GM21825 (cell line): Measurements from ENCODE around the gene ZYX.
"Not testable (repeated sequence)": the region's sequence is repeated elsewhere in the genome, so short reads cannot be mapped to it uniquely, and the experiment has no call there.

Source experiments
- ATAC-seq: cut with Tn5 transposase; IDR thresholded peaks from one replicate; pipeline ENCODE4 v1.9.1; 2021; ENCODE audit warnings: mild to moderate bottlenecking, moderate library complexity; ENCODE audit not compliant: unreplicated experiment

The ZYX gene

GRCh38 chr7:143396625-143397556, 15.7 kb downstream of the ZYX start:
- no peak for ATAC-seq

DNA sequence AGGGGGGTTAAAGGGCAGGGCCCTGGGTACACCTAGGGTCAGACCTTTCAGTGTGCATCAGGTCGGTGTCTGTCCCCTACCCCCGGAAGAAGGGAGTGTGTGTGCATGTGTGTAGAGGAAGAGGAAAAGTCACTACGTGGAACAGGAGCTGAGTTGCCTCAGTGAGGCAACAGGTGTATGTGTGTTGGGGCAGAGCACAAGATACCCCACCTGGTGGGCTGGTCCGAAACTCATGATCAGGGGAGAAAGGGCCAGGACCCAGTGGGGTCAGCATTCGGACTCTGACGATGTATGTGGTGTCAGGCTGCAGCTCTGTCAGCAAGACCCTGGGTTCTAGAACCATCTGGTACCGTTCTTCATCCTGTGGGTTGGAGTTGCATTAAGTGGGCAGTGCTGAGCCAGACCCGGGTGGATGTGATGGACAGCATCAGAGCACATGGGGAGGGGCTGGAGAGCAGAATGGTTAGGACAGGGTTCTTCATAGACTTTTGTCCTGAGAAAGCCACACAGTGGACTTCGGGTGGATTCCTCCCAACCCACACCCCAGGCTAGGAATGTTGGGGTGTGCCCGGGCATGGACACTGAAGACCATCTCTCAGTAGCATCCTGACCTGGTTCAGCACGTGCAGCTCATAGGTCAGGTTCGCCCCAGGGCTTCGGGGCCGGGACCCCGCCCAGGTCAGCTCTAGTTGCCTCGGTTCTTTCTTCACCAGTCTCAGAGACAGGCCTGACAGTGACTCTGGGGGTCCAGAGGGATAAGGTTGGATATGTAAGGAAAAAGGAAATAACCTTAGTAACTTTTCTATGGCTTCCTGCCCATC, 16.8 kb downstream of the ZYX start:
- ATAC-seq, result no peak

DNA sequence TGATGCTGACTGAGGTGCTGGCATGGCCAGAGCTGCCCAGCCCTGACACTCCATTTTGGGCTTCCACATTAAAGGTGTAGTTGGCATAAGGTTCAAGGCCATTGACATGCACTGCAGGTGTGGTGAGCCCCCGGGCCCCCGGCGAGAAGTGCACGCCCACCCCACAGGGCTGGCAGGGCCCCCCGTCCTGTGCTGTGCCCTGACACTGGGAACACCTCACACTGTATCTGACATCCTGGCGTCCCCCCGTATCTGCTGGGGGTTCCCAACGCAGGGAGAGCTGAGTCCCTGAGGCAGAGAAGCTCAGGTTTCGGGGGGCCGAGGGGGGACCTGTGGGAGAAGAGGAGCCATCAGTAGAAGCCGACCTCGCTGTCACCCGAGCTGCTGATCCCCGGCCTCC, 17.5 kb downstream of the ZYX start:
- ATAC-seq, result no peak

DNA sequence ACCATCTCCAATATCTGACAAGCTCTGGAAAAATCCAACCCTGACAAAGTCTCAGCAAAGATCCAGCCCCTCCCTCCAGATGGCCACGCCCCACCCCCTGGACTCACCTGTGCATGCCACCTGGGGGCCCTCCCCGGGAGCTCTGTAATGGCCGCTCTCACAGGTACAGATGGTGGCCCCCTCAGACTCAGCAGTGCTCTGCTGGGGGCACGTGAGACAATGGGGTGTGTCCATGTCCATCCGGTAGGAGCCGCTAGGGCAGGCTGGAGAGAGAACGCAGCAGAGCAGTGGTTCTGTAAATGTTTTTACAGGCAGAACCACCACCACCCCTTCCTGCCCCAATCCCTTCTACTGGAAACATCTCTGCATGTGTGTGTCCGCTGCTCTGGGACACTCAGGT, 18.0 kb downstream of the ZYX start:
- no peak for ATAC-seq

GRCh38 chr7:143399642-143400041, 18.5 kb downstream of the ZYX start:
- no peak for ATAC-seq

- no peak for ATAC-seq
Measured at GRCh38 chr7:143401265-143401664, 20.1 kb downstream of the ZYX start.

- not testable (repeated sequence) for ATAC-seq
Measured at GRCh38 chr7:143402233-143402632, 21.1 kb downstream of the ZYX start.

DNA sequence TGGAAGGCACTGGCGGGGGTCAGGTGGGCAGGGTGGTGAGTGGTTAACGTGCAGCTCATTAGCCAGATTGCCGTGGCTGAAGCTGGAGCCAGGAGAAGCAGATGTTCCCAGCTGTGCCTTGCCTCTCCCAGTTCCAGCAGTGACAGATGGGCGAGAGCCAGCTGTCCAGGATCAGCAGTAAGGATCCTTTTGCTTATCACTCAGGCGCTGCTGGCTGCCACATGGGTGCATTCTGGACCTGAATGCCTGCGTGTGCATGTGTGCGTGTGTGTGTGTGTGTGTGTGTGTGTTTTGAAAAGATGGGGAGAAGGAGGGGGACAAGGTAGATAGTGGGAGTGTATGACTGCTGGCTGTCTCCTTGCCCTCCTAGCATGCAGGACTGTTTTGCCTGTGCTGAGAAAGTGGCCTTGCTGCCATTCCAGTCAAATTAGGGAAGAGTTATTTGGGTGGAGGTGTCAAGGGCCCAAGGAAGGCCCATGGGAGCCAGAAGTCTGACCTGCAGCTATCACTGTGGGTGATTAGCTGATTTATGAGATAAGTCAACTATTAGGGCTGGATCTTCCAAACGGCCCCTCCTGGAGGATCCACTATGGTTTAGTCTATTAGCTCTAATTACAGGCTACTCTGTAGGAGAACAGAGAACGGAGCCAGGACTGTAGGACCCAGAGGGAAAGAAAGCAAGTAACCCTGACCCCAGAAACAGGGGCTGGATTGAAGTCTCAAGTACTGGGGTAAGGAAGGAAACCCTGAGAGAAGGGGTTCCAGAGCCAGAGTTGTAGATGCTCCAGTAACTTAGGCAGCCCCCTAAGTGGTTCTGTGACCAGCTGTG, 24.2 kb downstream of the ZYX start:
- no peak for ATAC-seq

GRCh38 chr7:143406002-143406357, 24.8 kb downstream of the ZYX start:
- no peak for ATAC-seq

DNA sequence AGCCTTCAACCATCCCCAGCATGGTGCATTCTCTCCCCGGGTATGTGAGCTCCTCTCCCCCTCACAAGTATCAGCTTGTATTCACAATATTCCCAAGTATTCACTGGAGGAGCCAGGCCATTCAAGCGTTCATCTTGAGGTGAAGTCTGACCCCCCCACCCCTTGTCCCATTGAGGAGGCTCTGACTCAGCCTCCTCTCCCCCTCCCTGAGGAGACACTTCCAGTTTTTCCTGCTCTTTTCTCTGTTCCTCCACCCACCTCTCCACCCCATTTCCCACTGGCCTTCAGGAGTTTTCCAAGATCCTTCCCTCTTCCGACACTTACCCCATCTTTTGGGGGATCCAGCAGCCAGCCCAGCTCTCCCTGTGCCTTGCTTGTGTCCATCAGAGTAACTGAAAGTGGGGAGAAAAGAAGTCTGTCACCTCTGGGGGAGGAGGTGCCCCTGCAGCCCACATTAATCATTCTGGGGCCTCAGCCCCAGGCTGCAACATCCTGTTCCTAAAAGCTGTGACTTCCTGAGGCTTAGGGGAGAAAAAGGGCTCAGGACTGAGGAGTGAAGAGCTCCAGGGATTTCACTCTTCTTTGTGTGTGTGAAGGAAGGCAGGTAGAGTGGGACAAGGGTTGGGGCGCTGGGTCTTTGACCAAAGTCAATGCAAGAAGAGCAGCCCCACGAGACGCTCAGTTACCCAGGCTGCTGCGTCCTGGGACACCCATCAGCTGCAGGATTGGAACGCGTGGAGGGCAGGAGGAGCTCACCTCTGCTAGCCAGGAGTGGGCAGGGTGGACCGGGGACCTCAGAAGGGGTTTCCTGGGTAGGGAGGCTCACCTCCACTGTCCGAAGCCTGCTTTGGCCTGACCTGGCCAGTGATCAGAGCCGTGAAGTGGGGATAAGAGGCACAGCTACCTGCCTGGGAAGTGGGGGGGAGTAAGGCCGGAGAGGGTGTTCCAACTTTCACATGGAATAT, 26.4 kb downstream of the ZYX start:
- no peak for ATAC-seq

DNA sequence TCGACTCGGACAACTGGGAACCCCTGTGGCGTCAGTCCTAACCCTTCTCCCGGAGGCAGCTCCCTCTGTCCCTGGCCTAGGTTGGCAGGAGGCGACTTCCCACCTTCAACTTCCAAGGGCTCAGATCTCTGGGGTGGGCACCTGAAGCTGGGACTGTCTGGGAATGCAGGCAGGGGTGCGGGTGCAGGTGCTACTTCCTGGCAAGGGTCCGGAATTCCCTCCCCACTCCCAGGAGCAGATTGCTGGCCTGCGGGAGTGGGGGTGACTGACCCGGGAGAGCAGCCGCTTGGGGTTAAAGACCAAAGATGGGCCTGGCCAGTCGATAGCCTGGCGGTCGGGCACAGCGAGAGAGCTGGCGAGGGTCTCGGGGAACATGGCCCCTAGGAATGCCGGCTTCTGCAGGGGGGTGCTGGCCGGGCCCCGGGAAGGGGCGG, 27.1 kb downstream of the ZYX start:
- ATAC-seq, result no peak

GRCh38 chr7:143408686-143409561, 27.8 kb downstream of the ZYX start, which contains the start of gene EPHA1:
TSS of gene EPHA1 (minus strand) at chr7:143408856. CDS start at chr7:143408805, 51 bp downstream.
- no peak for ATAC-seq

GRCh38 chr7:143410521-143411004, 29.4 kb downstream of the ZYX start:
- ATAC-seq, result no peak

DNA sequence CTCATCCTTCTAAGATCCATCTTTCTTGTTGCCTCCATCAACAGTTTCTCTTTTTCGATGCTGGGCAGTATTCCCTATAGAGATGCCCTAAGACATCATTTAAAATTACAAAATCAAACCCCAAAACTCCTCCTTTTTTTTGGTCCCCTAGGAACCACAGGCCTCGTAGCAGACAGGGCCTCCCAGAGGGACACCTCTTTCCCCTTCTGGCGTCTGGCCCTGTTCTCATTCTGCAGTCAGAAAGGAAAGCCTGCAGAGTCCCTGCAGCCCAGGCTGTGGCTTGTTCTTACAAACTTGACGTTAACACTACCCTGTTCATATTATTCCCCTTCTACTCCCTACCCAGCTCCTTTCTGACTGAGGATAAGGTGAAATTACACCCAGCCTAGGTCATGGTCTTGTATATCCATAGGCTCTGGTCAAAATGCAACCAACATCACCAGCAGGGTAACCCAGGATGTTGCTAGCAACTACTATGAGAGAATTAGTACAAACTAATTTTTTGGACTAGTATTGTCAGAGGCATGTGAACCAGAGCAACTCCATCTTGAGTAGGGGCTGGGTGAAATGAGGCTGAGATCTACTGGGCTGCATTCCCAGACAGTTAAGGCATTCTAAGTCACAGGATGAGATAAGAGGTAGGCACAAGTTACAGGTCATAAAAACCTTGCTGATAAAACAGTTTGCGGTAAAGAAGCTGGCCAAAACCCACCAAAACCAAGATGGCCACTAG, 31.0 kb downstream of the ZYX start:
- no peak for ATAC-seq

- no peak for ATAC-seq
Measured at GRCh38 chr7:143413123-143413522, 32.0 kb downstream of the ZYX start.

DNA sequence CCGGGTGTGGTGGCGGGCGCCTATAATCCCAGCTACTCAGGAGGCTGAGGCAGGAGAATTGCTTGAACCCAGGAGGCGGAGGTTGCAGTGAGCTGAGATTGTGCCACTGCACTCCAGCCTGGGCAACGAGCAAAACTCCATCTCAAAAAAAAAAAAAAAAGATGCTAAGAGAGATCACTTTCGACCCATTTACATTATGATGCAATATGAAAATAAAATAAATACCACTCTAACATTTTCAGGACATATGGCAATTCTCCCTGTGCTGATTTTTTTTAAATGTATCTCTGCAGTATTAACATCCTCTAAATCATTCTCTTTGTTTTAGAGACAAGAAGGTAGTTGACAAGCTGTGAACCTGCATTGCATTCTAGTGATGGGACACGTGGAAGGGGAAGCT, 34.1 kb downstream of the ZYX start:
- ATAC-seq, result not testable (repeated sequence)

- ATAC-seq, result no peak
Measured at GRCh38 chr7:143415742-143416397, 34.7 kb downstream of the ZYX start.
